ENCODE measurements around the gene BCORL1.
A peak's percentile ranks its signal among the peaks of the same experiment; 100 is the strongest.

The BCORL1 gene

DNA sequence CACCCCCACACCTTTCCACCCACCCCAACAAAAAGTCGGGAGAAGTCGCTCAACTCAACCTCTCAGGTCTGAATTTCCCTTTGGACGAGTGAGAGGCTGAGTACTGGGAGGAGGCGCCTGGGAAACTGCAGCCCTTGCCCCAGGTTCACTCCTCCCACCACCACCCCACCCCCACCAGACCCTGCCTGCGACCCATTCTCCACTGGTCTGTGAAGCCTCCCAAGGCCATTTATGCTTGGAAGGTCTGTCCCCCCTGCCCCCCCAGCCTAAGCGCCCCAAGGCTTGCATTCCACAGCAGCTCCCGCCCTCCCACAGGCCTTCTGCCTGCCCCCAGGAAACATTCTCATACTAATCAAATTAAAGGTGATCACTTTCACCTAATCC, 100.7 kb downstream of the BCORL1 start:
- Mint-ChIP-seq H3K4me1 (peaks cover 75% of the 10 kb centered on the region), H3K36me3 (peaks cover 5% of the 10 kb centered on the region)

DNA sequence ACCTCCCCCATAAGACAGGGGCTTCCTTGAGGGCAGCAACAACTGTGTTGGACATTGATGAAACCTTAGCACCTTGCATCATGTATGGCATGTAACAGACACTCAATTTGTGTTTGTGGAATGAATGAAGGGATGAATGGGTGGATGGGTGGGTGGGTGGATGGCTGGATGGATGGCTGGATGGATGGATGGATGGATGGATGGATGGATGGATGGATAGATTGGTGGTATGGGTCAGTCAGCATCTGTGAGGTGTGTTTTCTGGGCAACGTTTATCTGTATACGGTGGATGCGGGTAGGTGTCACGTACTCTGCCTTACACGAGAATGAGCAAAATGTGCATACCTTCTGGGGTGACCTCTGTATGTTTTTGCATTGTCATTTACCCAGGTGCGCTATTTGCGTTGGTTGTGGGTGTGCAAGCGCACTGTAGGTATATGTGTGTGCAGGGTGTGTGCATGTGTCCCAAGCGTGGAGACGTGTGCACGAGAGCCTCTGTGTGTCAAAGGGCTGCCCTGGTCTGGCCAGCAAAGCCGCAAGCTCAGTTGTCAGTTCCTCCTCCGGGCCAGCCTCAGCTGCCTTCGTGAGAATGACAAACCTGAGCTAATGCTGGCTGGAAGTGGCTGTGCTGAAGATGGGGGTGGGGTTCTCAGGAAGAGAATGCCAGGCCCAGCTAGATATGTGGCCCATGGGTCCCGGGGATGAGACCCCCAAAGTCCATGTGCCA, 101.4 kb downstream of the BCORL1 start:
- H3K36me3 Mint-ChIP-seq, result peaks cover 5% of the 10 kb centered on the region
- H3K27me3 Mint-ChIP-seq, result no peaks in the 10 kb centered on the region
- peaks cover 75% of the 10 kb centered on the region for H3K4me1 Mint-ChIP-seq
- ATAC-seq, result peak; percentile 67
- no peaks in the 10 kb centered on the region for H3K9me3 Mint-ChIP-seq
- peak overlapping the region; percentile 96 for H3K27ac Mint-ChIP-seq
- peak overlapping the region; percentile 79 for H3K4me3 Mint-ChIP-seq

More for the DNA sequence above, 100.7 kb downstream of the BCORL1 start:
- H3K27ac Mint-ChIP-seq, result peak overlapping the region; percentile 96
- no peak for ATAC-seq
- H3K9me3 Mint-ChIP-seq, result no peaks in the 10 kb centered on the region
- H3K27me3 Mint-ChIP-seq, result no peaks in the 10 kb centered on the region
- H3K4me3 Mint-ChIP-seq, result peak overlapping the region; percentile 72

DNA sequence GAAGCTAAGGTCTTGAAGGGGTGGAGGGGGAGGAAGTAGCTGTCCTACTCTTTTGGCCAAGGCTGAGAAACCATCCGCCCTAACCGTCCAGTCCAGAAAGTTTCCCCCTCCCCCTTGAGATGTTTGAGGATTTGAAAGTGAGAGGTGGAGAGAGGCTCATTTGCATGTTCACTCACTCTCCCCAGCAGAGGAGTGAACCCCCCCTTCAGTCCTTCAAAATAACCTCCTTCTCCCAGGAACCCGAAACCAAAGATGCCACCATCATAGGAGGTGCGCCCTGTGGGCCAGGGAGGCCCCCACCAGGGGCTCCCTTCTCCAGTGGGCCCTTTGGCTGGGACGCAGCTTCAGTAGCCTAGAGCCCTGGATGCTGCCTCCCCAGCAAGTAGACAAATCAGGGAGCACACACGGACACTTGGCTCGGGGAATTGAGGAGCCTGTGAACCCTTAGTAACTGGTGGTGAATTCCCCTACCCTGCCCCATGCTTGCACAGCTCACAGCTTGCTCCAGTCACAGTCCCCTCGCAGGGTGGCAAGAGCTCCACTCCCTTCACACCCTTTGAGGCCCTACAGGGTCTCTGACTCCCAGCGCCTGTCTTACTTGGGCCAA, 102.3 kb downstream of the BCORL1 start:
- Mint-ChIP-seq H3K27ac (peak overlapping the region; percentile 96), H3K27me3 (no peaks in the 10 kb centered on the region)
- ATAC-seq, result peak; percentile 70

DNA sequence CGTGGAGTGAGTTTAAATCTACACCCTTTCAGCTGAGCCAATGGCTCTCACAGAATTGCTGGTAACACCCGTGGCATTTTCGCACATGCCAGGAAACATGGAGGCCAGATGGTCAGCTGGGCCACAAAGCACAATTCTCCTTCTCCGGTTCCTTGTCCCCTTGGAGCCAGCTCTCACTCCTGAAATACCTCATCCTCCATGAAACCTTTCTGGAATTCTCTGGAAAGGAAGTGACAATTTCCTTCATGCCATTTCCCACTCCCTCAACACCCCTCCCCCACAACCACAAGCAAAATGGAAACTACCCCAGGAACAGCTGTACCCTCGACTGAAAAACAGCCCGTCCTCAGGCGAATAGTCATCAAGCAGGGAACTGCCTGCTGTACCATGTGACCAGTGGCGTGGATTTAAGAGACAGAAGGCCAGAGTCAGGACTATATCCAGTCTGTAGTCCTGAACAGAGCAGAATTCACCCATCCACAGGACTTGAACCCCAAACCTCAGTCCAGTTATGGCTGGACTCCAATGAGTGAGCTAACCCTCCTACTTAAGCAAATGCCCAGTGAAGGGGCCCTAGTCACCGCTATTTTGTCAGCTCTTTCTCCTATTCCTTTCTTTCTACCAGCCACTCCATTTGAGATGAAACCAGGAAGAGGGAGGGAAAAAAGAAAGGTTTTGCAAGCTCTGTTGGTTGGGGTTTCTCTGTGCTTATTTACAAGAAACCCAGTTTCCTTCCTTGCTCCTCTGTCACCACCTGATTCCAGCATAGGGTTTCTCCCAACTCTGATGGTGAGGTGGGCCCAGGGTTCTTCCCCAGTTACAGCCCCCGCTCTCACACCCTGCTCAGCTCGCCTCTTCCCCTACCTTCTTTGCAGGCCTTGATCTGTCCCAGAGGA, 103.4 kb downstream of the BCORL1 start:
- H3K4me3 Mint-ChIP-seq, result peak overlapping the region; percentile 71
- H3K9me3 Mint-ChIP-seq, result no peaks in the 10 kb centered on the region
- no peak for ATAC-seq
- H3K4me1 Mint-ChIP-seq, result peaks cover 74% of the 10 kb centered on the region
- H3K36me3 Mint-ChIP-seq, result peaks cover 5% of the 10 kb centered on the region
- H3K27me3 Mint-ChIP-seq, result no peaks in the 10 kb centered on the region
- peak overlapping the region; percentile 96 for H3K27ac Mint-ChIP-seq

More for the DNA sequence above, 102.3 kb downstream of the BCORL1 start:
- H3K9me3 Mint-ChIP-seq, result no peaks in the 10 kb centered on the region
- peaks cover 5% of the 10 kb centered on the region for H3K36me3 Mint-ChIP-seq
- H3K4me1 Mint-ChIP-seq, result peaks cover 71% of the 10 kb centered on the region
- peak overlapping the region; percentile 79 for H3K4me3 Mint-ChIP-seq

DNA sequence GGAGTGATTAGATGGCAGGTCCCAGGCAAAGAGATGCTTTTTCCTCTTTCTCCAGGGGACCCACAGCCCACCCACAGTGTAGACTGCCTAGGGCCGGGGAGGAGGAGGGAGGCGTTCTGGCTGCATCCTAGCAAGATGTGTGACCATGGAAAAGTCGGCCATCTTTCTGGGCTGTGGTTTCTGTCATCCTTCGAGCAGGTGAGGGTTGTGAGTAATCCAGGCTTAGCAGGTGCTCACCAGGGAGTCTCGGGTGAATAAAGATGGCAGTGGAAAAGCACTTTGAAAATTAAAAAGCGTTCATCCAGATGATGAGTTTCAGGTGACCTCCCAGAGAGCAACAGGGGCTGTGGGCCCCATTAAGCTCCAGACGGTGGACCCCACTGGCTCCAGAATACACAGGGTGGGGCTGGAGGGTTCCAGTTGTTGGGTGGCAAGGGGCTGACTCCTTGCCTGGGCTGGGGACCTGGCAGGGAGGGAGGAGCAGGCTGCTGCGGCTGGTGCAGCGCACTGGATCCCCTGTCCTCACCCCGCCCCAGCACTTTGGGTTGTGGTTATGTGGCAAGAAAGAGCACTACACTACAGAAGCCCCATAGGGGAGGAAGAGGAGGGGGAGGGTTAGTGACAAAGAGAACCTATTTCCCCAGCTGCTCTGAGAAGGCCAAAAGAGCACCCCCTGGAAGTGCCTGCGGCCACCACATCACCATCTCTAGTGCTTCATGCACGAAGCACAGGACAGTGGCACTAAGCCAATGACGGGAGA, 104.2 kb downstream of the BCORL1 start:
- no peaks in the 10 kb centered on the region for H3K9me3 Mint-ChIP-seq
- H3K27ac Mint-ChIP-seq, result peak overlapping the region; percentile 96
- H3K27me3 Mint-ChIP-seq, result no peaks in the 10 kb centered on the region

DNA sequence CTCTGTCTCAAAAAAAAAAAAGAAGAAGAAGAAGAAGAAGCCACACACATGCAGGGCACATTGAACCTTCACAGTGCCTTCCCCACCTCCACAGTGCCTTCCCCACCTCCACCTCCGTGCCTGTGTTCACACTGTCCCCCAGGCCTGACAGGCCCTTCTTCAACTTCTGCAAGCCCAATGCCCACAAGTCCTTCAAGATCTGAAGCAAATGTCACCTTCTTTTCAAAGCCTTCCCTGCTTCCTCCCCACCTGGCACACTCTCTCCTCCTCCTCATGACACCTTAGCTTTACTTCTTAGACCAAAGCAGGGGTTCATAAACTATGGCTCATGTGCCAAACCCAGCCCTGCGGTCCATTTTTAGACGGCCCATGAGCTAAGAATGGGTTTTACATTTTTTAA, 107.9 kb downstream of the BCORL1 start:
- Mint-ChIP-seq H3K36me3 (peaks cover 5% of the 10 kb centered on the region), H3K4me3 (peak overlapping the region; percentile 36), H3K4me1 (peaks cover 56% of the 10 kb centered on the region), H3K27ac (peak overlapping the region; percentile 9), H3K27me3 (no peaks in the 10 kb centered on the region), H3K9me3 (no peaks in the 10 kb centered on the region)
- ATAC-seq, result no peak

More for the DNA sequence above, 104.2 kb downstream of the BCORL1 start:
- Mint-ChIP-seq H3K4me3 (peak overlapping the region; percentile 71), H3K36me3 (peaks cover 5% of the 10 kb centered on the region), H3K4me1 (peaks cover 69% of the 10 kb centered on the region)
- ATAC-seq, result peak; percentile 68

DNA sequence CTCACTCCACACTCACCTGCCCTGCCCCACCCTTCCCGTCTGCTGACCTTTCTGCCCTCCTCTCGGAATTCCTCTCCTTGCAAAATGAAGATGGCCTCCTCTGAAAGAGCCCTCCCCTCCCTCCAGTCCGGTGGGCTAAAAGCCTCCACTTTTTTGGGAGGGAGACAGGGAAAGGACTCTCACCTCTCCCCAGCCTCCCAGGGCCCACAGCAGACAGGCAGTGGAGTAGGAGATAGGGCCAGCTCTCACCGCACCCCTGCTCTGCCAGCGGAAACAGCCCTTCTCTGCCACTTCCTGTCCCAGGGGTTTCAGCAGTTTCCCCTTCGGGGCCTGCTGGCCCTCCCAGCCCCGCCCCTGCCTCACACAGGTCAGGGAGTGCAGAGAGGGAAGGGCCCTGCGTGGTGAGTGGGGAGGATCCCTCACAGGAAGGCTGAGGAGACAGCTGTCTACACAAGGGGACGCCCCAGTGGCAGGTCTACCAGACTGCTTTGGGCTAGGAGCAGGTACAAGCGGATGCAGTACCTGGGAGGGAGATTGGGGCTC, 109.6 kb downstream of the BCORL1 start:
- Mint-ChIP-seq H3K4me1 (peaks cover 46% of the 10 kb centered on the region), H3K27me3 (no peaks in the 10 kb centered on the region), H3K27ac (peak overlapping the region; percentile 86), H3K4me3 (peak overlapping the region; percentile 84), H3K9me3 (no peaks in the 10 kb centered on the region), H3K36me3 (peaks cover 5% of the 10 kb centered on the region)
- ATAC-seq, result peak; percentile 99

DNA sequence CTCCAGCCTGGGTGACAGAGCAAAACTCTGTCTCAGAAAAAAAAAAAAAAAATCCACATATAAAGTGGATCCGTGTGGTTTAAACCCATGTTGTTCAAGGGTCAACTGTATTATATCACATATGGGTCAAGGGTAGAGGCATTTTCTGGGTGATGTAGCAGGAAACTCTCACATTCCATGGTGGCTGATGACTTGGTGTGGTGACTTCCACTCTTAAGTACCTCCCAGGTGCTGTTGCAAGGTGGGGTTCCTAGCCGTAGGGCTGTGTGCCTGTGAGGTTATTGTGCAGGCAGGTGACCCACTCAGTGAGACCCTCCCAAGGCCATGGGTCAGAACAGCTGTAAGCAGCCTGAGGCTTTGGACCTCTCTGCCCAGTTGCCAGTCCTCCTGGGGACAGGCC, 110.8 kb downstream of the BCORL1 start:
- Mint-ChIP-seq H3K4me1 (peaks cover 42% of the 10 kb centered on the region), H3K27ac (peak overlapping the region; percentile 86), H3K27me3 (no peaks in the 10 kb centered on the region), H3K36me3 (no peaks in the 10 kb centered on the region), H3K4me3 (no peak overlapping the region), H3K9me3 (no peaks in the 10 kb centered on the region)
- no peak for ATAC-seq

DNA sequence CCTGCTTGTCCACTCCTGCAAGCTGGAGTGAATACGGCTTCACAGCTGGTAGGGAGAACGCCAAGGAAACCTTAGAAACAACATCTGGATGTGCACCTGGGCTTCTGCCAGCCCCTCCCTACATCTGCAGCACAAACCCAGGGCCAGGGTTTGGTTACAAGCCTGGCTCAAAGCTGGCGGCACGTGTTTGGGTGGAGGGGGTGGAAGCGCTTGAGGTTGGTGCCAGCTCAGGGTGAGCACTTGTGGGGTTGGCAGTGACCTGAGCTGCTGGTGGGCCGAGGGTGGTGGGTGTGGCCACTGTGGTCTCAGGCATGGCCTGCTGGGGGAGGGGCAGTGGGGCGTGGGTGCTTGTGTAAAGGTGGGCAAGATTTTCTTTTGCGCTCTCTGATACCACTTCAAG, 112.3 kb downstream of the BCORL1 start:
- Mint-ChIP-seq H3K27ac (no peak overlapping the region), H3K36me3 (no peaks in the 10 kb centered on the region), H3K27me3 (no peaks in the 10 kb centered on the region), H3K4me3 (no peak overlapping the region), H3K4me1 (peaks cover 54% of the 10 kb centered on the region), H3K9me3 (no peaks in the 10 kb centered on the region)
- ATAC-seq, result no peak

DNA sequence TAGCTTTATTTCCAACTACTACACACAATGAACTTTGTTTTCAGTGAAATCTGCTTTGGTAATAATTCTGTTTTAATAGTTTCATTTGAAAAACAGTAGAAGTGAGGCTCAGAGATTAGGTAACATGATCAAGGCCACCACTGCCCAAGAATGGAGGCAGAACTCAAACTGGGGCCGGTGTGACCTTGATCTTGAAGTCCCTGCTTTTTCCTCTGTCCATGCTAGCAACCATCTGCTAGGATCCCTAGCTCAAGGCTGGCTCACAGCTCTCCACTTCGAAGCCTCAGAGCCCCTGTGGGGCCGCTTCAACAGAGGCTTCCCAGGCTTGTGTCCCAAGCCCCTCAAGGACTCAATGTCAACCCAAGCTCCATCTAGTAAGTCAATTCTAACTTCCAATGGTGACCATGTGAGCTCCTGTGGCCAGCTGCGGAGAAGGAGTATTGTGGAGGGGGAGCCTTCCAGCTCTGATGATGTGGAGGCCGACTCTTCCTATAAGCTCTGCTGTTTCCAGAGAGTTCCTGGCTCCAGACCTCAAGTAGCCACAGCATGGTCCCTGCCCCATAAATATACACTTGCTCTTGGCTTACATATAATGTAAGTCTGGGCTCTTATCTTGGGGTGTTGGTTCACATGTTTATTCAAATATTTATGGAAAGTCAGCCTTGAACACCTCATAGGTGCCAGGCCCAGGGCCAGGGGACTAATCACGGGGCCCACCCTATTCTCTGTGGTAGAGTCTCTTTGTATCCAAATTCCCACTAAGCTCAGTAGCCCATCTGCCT, 113.0 kb downstream of the BCORL1 start:
- no peaks in the 10 kb centered on the region for H3K9me3 Mint-ChIP-seq
- no peaks in the 10 kb centered on the region for H3K36me3 Mint-ChIP-seq
- H3K4me3 Mint-ChIP-seq, result no peak overlapping the region
- H3K27ac Mint-ChIP-seq, result no peak overlapping the region
- no peaks in the 10 kb centered on the region for H3K27me3 Mint-ChIP-seq
- peaks cover 55% of the 10 kb centered on the region for H3K4me1 Mint-ChIP-seq
- no peak for ATAC-seq

DNA sequence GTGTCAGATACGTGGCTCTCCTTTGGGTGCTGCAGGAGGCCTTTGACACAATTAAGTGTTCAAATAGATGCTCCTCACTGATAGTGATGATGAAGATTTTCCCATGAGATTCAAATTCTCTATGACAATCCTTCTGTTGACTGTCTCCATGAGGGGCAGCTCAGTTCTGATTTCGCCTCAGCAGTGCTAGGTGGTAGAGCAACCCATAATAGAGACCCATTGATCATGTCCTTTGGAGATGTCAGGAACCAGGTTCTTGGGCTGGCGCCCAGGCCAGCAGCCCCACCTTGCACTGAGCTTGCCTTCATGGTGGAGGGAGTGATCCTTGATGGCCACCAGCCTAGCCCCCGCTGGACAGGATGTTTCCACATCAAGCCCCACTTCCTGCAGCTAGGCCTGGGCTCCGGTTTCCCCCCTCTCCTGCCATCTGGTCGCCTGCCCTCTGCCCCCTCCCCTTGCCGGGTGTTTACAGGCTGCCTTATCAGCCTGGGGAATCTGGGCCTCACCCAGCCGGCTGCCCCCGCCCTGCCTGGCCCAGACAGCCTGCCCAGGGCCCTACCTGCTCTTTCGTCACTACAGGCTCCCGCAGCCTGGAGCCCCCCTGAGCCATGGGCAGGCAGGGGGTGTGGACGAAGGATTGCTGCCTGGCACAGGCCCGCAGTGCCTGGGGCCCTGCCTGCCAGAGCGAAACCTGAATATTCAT, 115.2 kb downstream of the BCORL1 start:
- Mint-ChIP-seq H3K4me1 (peaks cover 53% of the 10 kb centered on the region), H3K27ac (peak overlapping the region; percentile 51), H3K27me3 (no peaks in the 10 kb centered on the region), H3K4me3 (no peak overlapping the region), H3K9me3 (no peaks in the 10 kb centered on the region), H3K36me3 (peaks cover 3% of the 10 kb centered on the region)
- no peak for ATAC-seq

DNA sequence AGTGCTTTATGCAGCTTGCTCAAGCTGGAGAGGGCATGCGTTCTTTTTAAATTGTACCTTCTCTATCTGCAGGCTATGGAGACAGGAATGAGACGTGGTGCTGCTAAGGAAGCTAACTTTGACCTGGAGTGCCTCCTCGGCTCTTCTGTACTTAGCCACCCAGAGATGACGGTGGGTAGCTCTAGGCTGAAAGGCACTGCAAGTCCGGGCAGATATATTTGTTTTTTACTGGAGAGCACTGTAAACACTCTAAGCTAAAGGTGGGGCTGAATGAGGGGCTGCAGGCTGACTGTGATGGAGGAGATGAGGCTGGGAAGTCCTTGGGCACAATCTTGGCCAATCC, 115.7 kb downstream of the BCORL1 start:
- peaks cover 55% of the 10 kb centered on the region for H3K4me1 Mint-ChIP-seq
- peak overlapping the region; percentile 51 for H3K27ac Mint-ChIP-seq
- H3K27me3 Mint-ChIP-seq, result no peaks in the 10 kb centered on the region
- ATAC-seq, result no peak
- H3K4me3 Mint-ChIP-seq, result no peak overlapping the region
- H3K9me3 Mint-ChIP-seq, result no peaks in the 10 kb centered on the region
- peaks cover 5% of the 10 kb centered on the region for H3K36me3 Mint-ChIP-seq

DNA sequence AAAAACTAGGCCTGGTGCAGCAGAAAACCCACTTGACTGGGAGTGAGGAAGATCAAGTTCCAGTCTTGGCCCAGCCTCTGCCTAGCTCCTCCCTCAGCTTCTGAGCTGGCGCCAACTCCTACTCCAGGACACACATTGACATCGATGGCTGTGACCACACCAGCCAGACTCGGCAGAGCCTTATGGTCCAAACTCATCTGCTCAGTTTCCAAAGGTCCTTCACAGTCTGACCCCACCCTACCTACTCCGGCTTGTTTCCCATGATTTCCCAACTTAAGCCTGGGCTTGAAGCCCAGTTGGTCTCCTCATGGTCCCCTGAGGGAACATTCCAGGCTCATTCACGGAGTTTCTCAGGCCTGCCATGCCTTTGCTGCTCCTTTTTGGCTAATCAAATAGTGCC, 117.7 kb downstream of the BCORL1 start:
- Mint-ChIP-seq H3K4me3 (no peak overlapping the region), H3K4me1 (peaks cover 63% of the 10 kb centered on the region), H3K27ac (no peak overlapping the region), H3K36me3 (peaks cover 5% of the 10 kb centered on the region), H3K27me3 (no peaks in the 10 kb centered on the region), H3K9me3 (no peaks in the 10 kb centered on the region)
- ATAC-seq, result no peak
